ENCODE data around the gene DUSP1.
A peak's percentile ranks its signal among the peaks of the same experiment; 100 is the strongest.

Gene DUSP1

GRCh38 chr5:172739375-172739774 is 31.6 kb downstream of the DUSP1 start:
- DNase-seq, result no peak

GRCh38 chr5:172736508-172737135 is 34.4 kb downstream of the DUSP1 start:
- DNase-seq, result no peak

- no peak for DNase-seq
These were observed 35.7 kb downstream of the DUSP1 start for GRCh38 chr5:172735141-172735831.

GRCh38 chr5:172733974-172734346 is 37.0 kb downstream of the DUSP1 start:
- no peak for DNase-seq

GRCh38 chr5:172733131-172733973 is 37.6 kb downstream of the DUSP1 start:
- DNase-seq, result peak; percentile 33

GRCh38 chr5:172732201-172732865 is 38.7 kb downstream of the DUSP1 start:
- no peak for DNase-seq

- no peak for DNase-seq
These were observed 39.3 kb downstream of the DUSP1 start for GRCh38 chr5:172731680-172732074.

GRCh38 chr5:172730981-172731679 is 39.9 kb downstream of the DUSP1 start:
- DNase-seq, result no peak

- no peak for DNase-seq
These were observed 40.8 kb downstream of the DUSP1 start for GRCh38 chr5:172730222-172730621.

GRCh38 chr5:172729588-172729987 is 41.4 kb downstream of the DUSP1 start:
- DNase-seq, result no peak

- no peak for DNase-seq
These were observed 42.3 kb downstream of the DUSP1 start for GRCh38 chr5:172728481-172729241.

GRCh38 chr5:172727551-172727950 is 43.4 kb downstream of the DUSP1 start:
- no peak for DNase-seq

- DNase-seq, result no peak
These were observed 44.0 kb downstream of the DUSP1 start for GRCh38 chr5:172726966-172727365.

- DNase-seq, result no peak
These were observed 45.2 kb downstream of the DUSP1 start for GRCh38 chr5:172725785-172726184.

- DNase-seq, result no peak
These were observed 45.7 kb downstream of the DUSP1 start for GRCh38 chr5:172725273-172725672.

GRCh38 chr5:172724242-172725183 is 46.5 kb downstream of the DUSP1 start:
- DNase-seq, result no peak

- DNase-seq, result no peak
These were observed 47.5 kb downstream of the DUSP1 start for GRCh38 chr5:172723508-172723907.

- DNase-seq, result no peak
These were observed 48.6 kb downstream of the DUSP1 start for GRCh38 chr5:172722327-172722815.

- DNase-seq, result no peak
These were observed 49.3 kb downstream of the DUSP1 start for GRCh38 chr5:172721455-172722326.

GRCh38 chr5:172720655-172721054 is 50.3 kb downstream of the DUSP1 start:
- DNase-seq, result no peak
